ENCODE results near the gene FHL1. TPM values are rescaled to one million over a fixed set of nuclear protein-coding genes. Genes with fewer than 3 reads are reported as not detected.
A peak's percentile ranks its signal among the peaks of the same experiment; 100 is the strongest.

The FHL1 gene
- total and polyA plus RNA-seq, 9 donors = 62.0 to 508 (median 98.5) TPM

GRCh38 chrX:136158685-136159084 is 11.4 kb downstream of the FHL1 start:
- no peak overlapping the region for H3K27ac ChIP-seq
- H3K36me3 ChIP-seq = no peaks in the 10 kb centered on the region
- no peak overlapping the region for H3K4me3 ChIP-seq
- H3K4me1 ChIP-seq (ENCODE audit: insufficient read depth) = peaks cover 2% of the 10 kb centered on the region
- TF ChIP-seq CTCF (IDR thresholded peaks at IDR 0.05) (no peak), POLR2A (IDR thresholded peaks at IDR 0.05) (no peak), EP300 (IDR thresholded peaks at IDR 0.05) (no peak)
- intact Hi-C loops (cut with DNase I) = no loop called here
- 71 to 78% (median 71%) methylated on average over 4 of the region's 4 CpGs for WGBS, 3 donors
- no peaks in the 10 kb centered on the region for H3K9me3 ChIP-seq
- DNase-seq = no peak
- no peaks in the 10 kb centered on the region for H3K27me3 ChIP-seq

- Histone ChIP-seq H3K9me3 (no peaks in the 10 kb centered on the region), H3K4me1 (ENCODE audit: insufficient read depth) (peaks cover 2% of the 10 kb centered on the region), H3K4me3 (no peak overlapping the region), H3K27ac (no peak overlapping the region), H3K27me3 (no peaks in the 10 kb centered on the region), H3K36me3 (no peaks in the 10 kb centered on the region)
- intact Hi-C loops (cut with DNase I) = loop anchor here in 2 of 4 donors (10.0 kb wide), 2 partner anchors 125 to 135 kb away; no protein-coding TSS in a partner anchor
- WGBS, 3 donors = 59 to 68% (median 68%) methylated on average over 2 of the region's 2 CpGs
- DNase-seq = no peak
- TF ChIP-seq CTCF (IDR thresholded peaks at IDR 0.05) (no peak), EP300 (IDR thresholded peaks at IDR 0.05) (no peak), POLR2A (IDR thresholded peaks at IDR 0.05) (no peak)
Measured at GRCh38 chrX:136159611-136160025, 12.3 kb downstream of the FHL1 start.

GRCh38 chrX:136162827-136163570 is 15.7 kb downstream of the FHL1 start:
- peak in 3 of 5 donors; percentile 31 to 61 (median 61) for DNase-seq
- Histone ChIP-seq H3K36me3 (no peaks in the 10 kb centered on the region), H3K4me3 (no peak overlapping the region), H3K9me3 (no peaks in the 10 kb centered on the region), H3K27ac (no peak overlapping the region), H3K27me3 (no peaks in the 10 kb centered on the region), H3K4me1 (ENCODE audit: insufficient read depth) (peaks cover 2% of the 10 kb centered on the region)
- 41 to 45% (median 43%) methylated on average over 9 of the region's 9 CpGs for WGBS, 3 donors
- intact Hi-C loops (cut with DNase I) = loop anchor here in 2 of 4 donors (10.0 kb wide), 2 partner anchors 128 to 138 kb away; no protein-coding TSS in a partner anchor
- TF ChIP-seq CTCF (IDR thresholded peaks at IDR 0.05) = no peak
- TF ChIP-seq EP300 (IDR thresholded peaks at IDR 0.05) = no peak
- TF ChIP-seq POLR2A (IDR thresholded peaks at IDR 0.05) = no peak

DNA sequence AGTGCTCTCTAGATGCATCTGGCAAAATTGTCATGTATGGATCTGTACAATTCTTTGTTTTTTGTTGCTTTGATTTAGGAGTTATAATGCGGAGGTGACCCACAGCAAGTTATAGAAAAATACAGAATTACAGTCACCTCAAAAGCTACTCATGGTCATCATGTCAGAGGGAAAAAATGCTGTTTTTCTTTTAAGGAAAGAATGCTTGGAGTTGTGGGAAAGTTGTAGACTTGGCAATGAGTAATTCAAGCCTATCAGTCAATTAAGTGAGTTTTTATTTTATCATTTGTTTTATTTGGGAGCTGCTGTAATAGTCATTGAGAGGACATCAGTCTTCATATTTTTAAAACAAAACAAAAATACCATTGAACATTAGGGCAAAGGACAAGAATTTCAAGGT is 16.4 kb downstream of the FHL1 start:
- no peak overlapping the region for H3K4me3 ChIP-seq
- no peak for TF ChIP-seq EP300 (IDR thresholded peaks at IDR 0.05)
- no peak for TF ChIP-seq CTCF (IDR thresholded peaks at IDR 0.05)
- no peak for TF ChIP-seq POLR2A (IDR thresholded peaks at IDR 0.05)
- no peak for DNase-seq
- H3K4me1 ChIP-seq (ENCODE audit: insufficient read depth) = peaks cover 2% of the 10 kb centered on the region
- H3K36me3 ChIP-seq = no peaks in the 10 kb centered on the region
- intact Hi-C loops (cut with DNase I) = loop anchor here in 2 of 4 donors (10.0 kb wide), 2 partner anchors 129 to 139 kb away; no protein-coding TSS in a partner anchor
- H3K9me3 ChIP-seq = no peaks in the 10 kb centered on the region
- 51 to 61% (median 57%) methylated on average over 1 of the region's 1 CpG for WGBS, 3 donors
- no peak overlapping the region for H3K27ac ChIP-seq
- no peaks in the 10 kb centered on the region for H3K27me3 ChIP-seq

All from ovary (tissue), 9 donors.